Activated CD4-positive, alpha-beta memory T cell treated with anti-CD3 and anti-CD28 coated beads, Interleukin-2, amount 10 ng/mL, durations not matched to agents 7 days and 5 days (primary cell): ENCODE data around the gene RAP1GAP2. TPM values are rescaled to one million over a fixed set of nuclear protein-coding genes. Genes with fewer than 3 reads are reported as not detected.
A peak's percentile ranks its signal among the peaks of the same experiment; 100 is the strongest.

ENCODE experiments used
- CTCF ChIA-PET: fragments of 350-600 bp; sonication (Branson Sonifier 250); formaldehyde crosslinking; loops from one replicate; lab custom pipeline; 2021; ENCODE audit warnings: antibody characterized with exemption, inconsistent platforms; lab: Charles Lee
- POLR2A ChIA-PET: fragments of 350-600 bp; sonication (Branson Sonifier 250); formaldehyde crosslinking; loops from one replicate; lab custom pipeline; 2021; ENCODE audit warnings: antibody characterized with exemption; lab: Charles Lee
- DNase-seq: peaks from one replicate; pipeline ENCODE4 v3.0.0-alpha.2; 2020
- H3K27ac Mint-ChIP-seq: one replicate; pipeline ENCODE4 v1.8.0; 2021; ENCODE audit warnings: mild to moderate bottlenecking, mixed read lengths
- H3K27me3 Mint-ChIP-seq: one replicate; pipeline ENCODE4 v1.8.0; 2021; ENCODE audit warnings: mixed read lengths
- H3K36me3 Mint-ChIP-seq: one replicate; pipeline ENCODE4 v1.8.0; 2021; ENCODE audit warnings: low read depth, mixed read lengths
- H3K4me1 Mint-ChIP-seq: one replicate; pipeline ENCODE4 v1.8.0; 2021; ENCODE audit warnings: mixed read lengths
- H3K4me3 Mint-ChIP-seq: one replicate; pipeline ENCODE4 v1.8.0; 2021; ENCODE audit warnings: mild to moderate bottlenecking, mixed read lengths
- H3K9me3 Mint-ChIP-seq: one replicate; pipeline ENCODE4 v1.8.0; 2021; ENCODE audit warnings: mixed read lengths
- total RNA-seq, 2 experiments: library from RNA; stranded (reverse); gene quantifications; one replicate each; pipeline ENCODE4 v1.2.3, GENCODE V29; 2021

Gene RAP1GAP2
- total RNA-seq, 2 experiments from 2014 or later, result 36.7 to 39.8 TPM

GRCh38 chr17:2954898-2955445 is 158.7 kb downstream of the RAP1GAP2 start:
- H3K27me3 Mint-ChIP-seq, result peaks cover 9% of the 10 kb centered on the region
- no peak overlapping the region for H3K4me3 Mint-ChIP-seq
- ChIA-PET POLR2A (no interaction called here), CTCF (no interaction called here)
- no peaks in the 10 kb centered on the region for H3K36me3 Mint-ChIP-seq
- H3K4me1 Mint-ChIP-seq, result peaks cover 14% of the 10 kb centered on the region
- H3K9me3 Mint-ChIP-seq, result no peaks in the 10 kb centered on the region
- H3K27ac Mint-ChIP-seq, result no peak overlapping the region
- DNase-seq, result no peak

GRCh38 chr17:2955931-2956582 is 159.8 kb downstream of the RAP1GAP2 start:
- no peak for DNase-seq
- Mint-ChIP-seq H3K9me3 (no peaks in the 10 kb centered on the region), H3K4me3 (no peak overlapping the region), H3K4me1 (peaks cover 14% of the 10 kb centered on the region), H3K36me3 (no peaks in the 10 kb centered on the region), H3K27ac (no peak overlapping the region), H3K27me3 (peaks cover 9% of the 10 kb centered on the region)
- ChIA-PET CTCF (no interaction called here), POLR2A (no interaction called here)

- Mint-ChIP-seq H3K36me3 (no peaks in the 10 kb centered on the region), H3K27me3 (peaks cover 9% of the 10 kb centered on the region), H3K9me3 (no peaks in the 10 kb centered on the region), H3K4me1 (peaks cover 14% of the 10 kb centered on the region), H3K4me3 (no peak overlapping the region), H3K27ac (no peak overlapping the region)
- ChIA-PET CTCF (no interaction called here), POLR2A (no interaction called here)
- DNase-seq, result no peak
Measured at GRCh38 chr17:2957631-2958286, 161.5 kb downstream of the RAP1GAP2 start.

- POLR2A ChIA-PET, result no interaction called here
- peaks cover 9% of the 10 kb centered on the region for H3K27me3 Mint-ChIP-seq
- no peaks in the 10 kb centered on the region for H3K9me3 Mint-ChIP-seq
- no peak overlapping the region for H3K27ac Mint-ChIP-seq
- no peak overlapping the region for H3K4me3 Mint-ChIP-seq
- peak; percentile 0 for DNase-seq
- H3K4me1 Mint-ChIP-seq, result peaks cover 14% of the 10 kb centered on the region
- CTCF ChIA-PET, result no interaction called here
- no peaks in the 10 kb centered on the region for H3K36me3 Mint-ChIP-seq
Measured at GRCh38 chr17:2958706-2959222, 162.5 kb downstream of the RAP1GAP2 start.

- POLR2A ChIA-PET, result no interaction called here
Measured at GRCh38 chr17:2959371-2960130, 163.3 kb downstream of the RAP1GAP2 start.

GRCh38 chr17:2961446-2961845 is 165.2 kb downstream of the RAP1GAP2 start:
- H3K4me3 Mint-ChIP-seq, result no peak overlapping the region
- no peak for DNase-seq
- H3K4me1 Mint-ChIP-seq, result no peaks in the 10 kb centered on the region
- no peaks in the 10 kb centered on the region for H3K36me3 Mint-ChIP-seq
- CTCF ChIA-PET, result no interaction called here
- no peaks in the 10 kb centered on the region for H3K9me3 Mint-ChIP-seq
- H3K27ac Mint-ChIP-seq, result no peak overlapping the region
- H3K27me3 Mint-ChIP-seq, result no peaks in the 10 kb centered on the region
- POLR2A ChIA-PET, result no interaction called here

More at GRCh38 chr17:2959371-2960130, 163.3 kb downstream of the RAP1GAP2 start:
- Mint-ChIP-seq H3K4me3 (no peak overlapping the region), H3K27ac (no peak overlapping the region), H3K4me1 (peaks cover 14% of the 10 kb centered on the region), H3K9me3 (no peaks in the 10 kb centered on the region), H3K27me3 (peaks cover 9% of the 10 kb centered on the region), H3K36me3 (no peaks in the 10 kb centered on the region)
- DNase-seq, result no peak
- CTCF ChIA-PET, result interaction anchor here (0.7 kb wide), 1 partner anchor 810 kb away, joined by 4 read pairs; no protein-coding TSS in a partner anchor

- no peak for DNase-seq
- Mint-ChIP-seq H3K9me3 (no peaks in the 10 kb centered on the region), H3K27ac (no peak overlapping the region), H3K36me3 (peaks cover 4% of the 10 kb centered on the region), H3K27me3 (no peaks in the 10 kb centered on the region), H3K4me1 (no peaks in the 10 kb centered on the region), H3K4me3 (no peak overlapping the region)
- ChIA-PET CTCF (interaction anchor here (0.7 kb wide), 1 partner anchor 32 kb away, joined by 3 read pairs; no protein-coding TSS in a partner anchor), POLR2A (no interaction called here)
Measured at GRCh38 chr17:2962236-2962635, 166.0 kb downstream of the RAP1GAP2 start.

GRCh38 chr17:2962729-2963128 is 166.5 kb downstream of the RAP1GAP2 start:
- Mint-ChIP-seq H3K36me3 (peaks cover 4% of the 10 kb centered on the region), H3K4me3 (no peak overlapping the region), H3K4me1 (no peaks in the 10 kb centered on the region), H3K9me3 (no peaks in the 10 kb centered on the region), H3K27ac (no peak overlapping the region), H3K27me3 (no peaks in the 10 kb centered on the region)
- CTCF ChIA-PET, result no interaction called here
- no peak for DNase-seq
- POLR2A ChIA-PET, result no interaction called here

GRCh38 chr17:2963332-2964027 is 167.2 kb downstream of the RAP1GAP2 start:
- CTCF ChIA-PET, result no interaction called here
- Mint-ChIP-seq H3K27ac (no peak overlapping the region), H3K27me3 (no peaks in the 10 kb centered on the region), H3K4me1 (no peaks in the 10 kb centered on the region), H3K36me3 (peaks cover 6% of the 10 kb centered on the region), H3K4me3 (no peak overlapping the region), H3K9me3 (no peaks in the 10 kb centered on the region)
- no peak for DNase-seq
- POLR2A ChIA-PET, result no interaction called here

GRCh38 chr17:2964028-2964356 is 167.8 kb downstream of the RAP1GAP2 start:
- no peak overlapping the region for H3K4me3 Mint-ChIP-seq
- no peaks in the 10 kb centered on the region for H3K4me1 Mint-ChIP-seq
- no peak for DNase-seq
- ChIA-PET CTCF (no interaction called here), POLR2A (no interaction called here)
- H3K9me3 Mint-ChIP-seq, result no peaks in the 10 kb centered on the region
- peaks cover 6% of the 10 kb centered on the region for H3K36me3 Mint-ChIP-seq
- no peaks in the 10 kb centered on the region for H3K27me3 Mint-ChIP-seq
- no peak overlapping the region for H3K27ac Mint-ChIP-seq

GRCh38 chr17:2964370-2964769 is 168.1 kb downstream of the RAP1GAP2 start:
- CTCF ChIA-PET, result no interaction called here
- Mint-ChIP-seq H3K36me3 (peaks cover 6% of the 10 kb centered on the region), H3K4me3 (no peak overlapping the region), H3K27me3 (no peaks in the 10 kb centered on the region), H3K4me1 (no peaks in the 10 kb centered on the region), H3K27ac (no peak overlapping the region), H3K9me3 (no peaks in the 10 kb centered on the region)
- POLR2A ChIA-PET, result no interaction called here
- DNase-seq, result no peak

GRCh38 chr17:2964831-2965230 is 168.6 kb downstream of the RAP1GAP2 start:
- Mint-ChIP-seq H3K4me1 (no peaks in the 10 kb centered on the region), H3K27me3 (no peaks in the 10 kb centered on the region), H3K27ac (no peak overlapping the region), H3K9me3 (no peaks in the 10 kb centered on the region), H3K4me3 (no peak overlapping the region), H3K36me3 (peaks cover 6% of the 10 kb centered on the region)
- no peak for DNase-seq
- ChIA-PET POLR2A (no interaction called here), CTCF (no interaction called here)
